NCI-H2029 treated with DMSO at 0.1 percent for 48 hours (cell line): ENCODE data around the gene LMTK3.
A peak's percentile ranks its signal among the peaks of the same experiment; 100 is the strongest.

Experiments
- DNase-seq: peaks from one replicate; lab custom pipeline; 2025; lab: John Stamatoyannopoulos, UW

The LMTK3 gene

DNA sequence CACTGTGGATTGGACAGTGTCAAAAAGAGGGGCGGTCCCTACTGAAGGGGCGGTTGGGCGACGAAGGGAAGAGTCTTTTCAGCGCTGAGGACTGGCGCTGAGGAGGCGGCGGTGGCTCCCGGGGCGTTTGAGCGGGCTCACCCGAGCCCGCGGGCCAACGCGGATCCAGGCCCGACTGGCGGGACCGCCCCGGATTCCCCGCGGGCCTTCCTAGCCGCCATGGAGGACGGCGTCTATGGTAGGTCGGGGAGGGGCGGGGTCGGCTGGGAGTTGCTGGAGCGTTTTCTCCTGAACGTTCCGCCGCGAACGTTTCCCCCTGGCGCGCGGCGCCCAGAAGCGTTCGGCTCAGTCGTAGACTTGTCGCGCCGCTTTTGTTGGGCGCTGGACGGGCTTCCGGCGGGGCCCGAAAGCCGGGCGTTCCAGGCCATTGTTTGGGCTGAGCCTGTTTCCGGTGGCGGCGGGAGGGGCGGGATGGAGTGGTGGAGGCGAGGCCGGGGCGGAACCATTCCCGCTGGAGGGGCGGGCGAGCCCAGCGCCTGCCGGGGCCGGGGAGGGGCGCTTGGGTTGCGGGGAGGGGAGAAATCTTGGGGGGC, 42.2 kb downstream of the LMTK3 start, which contains the start of gene CYTH2:
TSS of gene CYTH2 (plus strand) at position 81 of the 593 bp plus-strand sequence. CDS start at position 220, 139 bp downstream.
- DNase-seq: no peak

DNA sequence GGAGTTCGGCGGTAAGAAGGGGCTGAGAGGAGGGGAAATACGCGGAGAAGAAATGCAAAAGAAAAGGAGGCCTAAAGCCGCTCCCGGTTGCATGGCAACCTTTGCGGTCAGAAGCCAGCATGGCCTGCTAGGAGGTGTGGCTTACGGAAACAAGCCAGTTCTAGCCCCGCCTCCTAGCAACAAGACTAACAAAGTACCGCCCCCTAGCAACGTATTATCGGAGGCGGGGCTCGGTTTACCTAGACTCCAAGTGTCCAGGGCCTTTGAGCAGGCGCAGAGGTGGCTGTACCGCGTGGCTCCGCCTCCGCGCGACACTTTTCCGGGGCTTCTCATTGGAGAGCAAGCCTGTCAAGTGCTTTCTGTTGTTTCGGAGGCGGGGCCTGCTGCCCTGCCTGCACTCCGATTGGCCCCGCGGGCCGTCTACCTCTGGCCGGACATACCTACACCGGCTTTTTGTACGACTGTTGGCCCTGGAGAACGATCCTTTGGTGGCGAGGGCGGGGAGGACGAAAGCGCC, 42.8 kb downstream of the LMTK3 start:
- DNase-seq: peak; percentile 100

DNA sequence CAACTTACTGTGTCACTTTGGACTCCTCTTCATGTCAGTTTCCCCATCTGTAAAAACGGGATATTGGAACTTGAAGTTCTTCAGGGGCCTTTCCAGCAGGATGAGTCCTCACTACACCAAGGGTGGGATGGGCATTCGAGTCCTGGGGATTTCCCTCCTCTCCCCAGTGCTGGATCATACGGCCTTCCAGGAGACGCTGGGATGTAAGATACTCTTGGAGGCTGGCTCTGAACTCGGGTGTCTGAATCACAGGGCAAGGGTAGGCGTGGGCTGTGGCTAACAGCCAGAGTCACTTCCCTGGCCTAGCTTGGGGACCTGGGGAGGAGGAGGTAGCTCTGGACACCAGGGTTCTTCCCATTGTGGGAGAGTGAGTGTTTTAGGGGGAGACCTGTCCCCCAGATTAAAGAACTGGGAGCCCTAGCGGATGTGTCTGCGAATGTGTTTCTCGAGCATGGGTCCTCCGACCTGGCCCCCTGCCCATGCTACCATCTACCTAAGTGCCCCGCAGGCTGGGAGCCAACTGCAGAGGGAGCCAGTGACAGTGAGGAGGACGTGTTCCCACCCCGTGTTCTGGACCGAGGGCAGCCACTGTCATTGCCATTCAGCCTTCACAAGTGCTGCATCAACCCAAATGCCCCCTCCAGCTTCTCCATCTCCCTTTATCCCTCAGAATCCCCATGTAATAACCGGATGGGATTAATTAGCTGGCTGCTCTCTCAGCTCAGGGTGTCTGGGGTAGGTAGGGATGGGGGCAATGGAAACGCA, 44.9 kb downstream of the LMTK3 start:
- DNase-seq: no peak

DNA sequence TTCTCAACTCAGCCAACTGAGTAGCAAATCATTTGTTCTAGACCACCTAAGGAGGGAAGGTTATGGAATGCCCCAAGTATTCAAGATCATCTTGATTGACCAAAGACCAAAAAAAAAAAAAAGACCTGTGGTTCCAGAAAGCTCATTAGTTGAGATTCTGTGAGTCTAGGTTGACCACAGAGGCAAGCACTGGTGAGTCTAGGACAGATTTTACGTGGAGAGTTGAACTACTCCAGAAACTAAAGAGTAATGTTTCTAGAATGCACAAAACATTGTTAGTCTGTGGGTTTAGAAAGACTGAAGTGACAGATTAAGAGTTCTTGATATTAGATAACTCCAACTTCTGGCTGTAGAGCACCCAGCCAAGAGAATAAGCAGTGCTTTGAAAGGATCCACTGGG, 46.4 kb downstream of the LMTK3 start:
- no peak for DNase-seq

DNA sequence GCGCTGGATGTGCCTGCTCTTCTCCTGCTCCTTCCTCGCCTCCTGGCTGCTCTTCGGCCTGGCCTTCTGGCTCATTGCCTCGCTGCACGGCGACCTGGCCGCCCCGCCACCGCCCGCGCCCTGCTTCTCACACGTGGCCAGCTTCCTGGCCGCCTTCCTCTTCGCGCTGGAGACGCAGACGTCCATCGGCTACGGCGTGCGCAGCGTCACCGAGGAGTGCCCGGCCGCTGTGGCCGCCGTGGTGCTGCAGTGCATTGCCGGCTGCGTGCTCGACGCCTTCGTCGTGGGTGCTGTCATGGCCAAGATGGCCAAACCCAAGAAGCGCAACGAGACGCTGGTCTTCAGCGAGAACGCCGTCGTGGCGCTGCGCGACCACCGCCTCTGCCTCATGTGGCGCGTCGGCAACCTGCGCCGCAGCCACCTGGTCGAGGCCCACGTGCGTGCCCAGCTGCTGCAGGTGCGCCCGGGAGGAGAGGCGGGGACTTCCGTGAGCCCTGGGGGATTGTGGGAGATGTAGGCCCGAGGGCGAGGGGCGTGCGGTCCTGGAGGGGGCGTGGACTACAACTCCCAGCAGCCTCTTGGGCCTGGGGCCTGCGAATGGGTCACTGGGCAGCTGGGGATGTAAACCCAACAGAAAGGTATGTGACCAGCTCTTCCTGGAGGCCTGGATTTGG, 49.5 kb downstream of the LMTK3 start:
- DNase-seq: no peak

DNA sequence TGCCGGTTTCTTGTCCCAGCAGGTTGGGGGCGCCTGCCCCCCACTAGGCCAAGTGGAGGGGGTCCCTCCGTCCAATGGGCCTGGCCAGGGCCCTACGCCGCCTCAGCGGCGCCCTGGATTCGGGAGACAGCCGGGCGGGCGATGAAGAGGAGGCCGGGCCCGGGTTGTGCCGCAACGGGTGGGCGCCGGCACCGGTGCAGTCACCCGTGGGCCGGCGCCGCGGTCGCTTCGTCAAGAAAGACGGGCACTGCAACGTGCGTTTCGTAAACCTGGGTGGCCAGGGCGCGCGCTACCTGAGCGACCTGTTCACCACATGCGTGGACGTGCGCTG, 50.0 kb downstream of the LMTK3 start:
- no peak for DNase-seq

DNA sequence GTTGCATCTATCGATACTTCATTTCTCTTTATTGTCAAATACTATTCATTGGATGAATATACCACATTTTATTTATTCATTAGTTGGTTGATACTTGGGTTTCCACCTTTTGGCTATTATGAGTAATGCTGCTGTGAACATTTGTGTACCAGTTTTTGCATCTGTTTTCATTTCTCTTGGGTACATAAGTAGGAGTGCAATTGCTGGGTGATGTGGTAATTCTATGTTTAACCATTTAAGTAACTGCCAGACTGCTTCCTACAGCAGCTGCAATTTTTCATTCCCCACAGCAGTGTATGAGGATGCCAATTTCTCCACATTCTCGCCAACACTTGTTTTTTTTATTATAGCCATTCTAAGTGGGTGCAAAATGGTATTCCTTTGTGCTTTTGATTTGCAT, 53.6 kb downstream of the LMTK3 start:
- no peak for DNase-seq

DNA sequence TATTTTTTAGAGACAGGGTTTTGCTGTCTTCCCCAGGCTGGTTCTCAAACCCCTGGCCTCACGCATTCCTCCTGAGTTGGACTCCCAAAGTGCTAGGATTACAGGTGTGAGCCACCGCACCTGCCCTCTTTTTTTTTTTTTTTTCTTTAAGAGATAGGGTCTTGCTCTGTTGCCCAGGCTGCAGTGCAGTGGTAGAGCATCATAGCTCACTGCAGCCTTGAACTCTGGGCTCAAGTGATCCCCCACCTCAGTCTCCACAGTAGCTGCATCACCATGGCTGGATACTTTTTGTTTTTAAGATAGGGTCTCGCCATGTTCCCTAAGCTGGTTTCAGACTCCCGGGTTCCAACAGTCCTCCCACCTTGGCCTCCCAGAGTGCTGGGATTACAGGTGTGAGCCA, 54.8 kb downstream of the LMTK3 start:
- DNase-seq: no peak

DNA sequence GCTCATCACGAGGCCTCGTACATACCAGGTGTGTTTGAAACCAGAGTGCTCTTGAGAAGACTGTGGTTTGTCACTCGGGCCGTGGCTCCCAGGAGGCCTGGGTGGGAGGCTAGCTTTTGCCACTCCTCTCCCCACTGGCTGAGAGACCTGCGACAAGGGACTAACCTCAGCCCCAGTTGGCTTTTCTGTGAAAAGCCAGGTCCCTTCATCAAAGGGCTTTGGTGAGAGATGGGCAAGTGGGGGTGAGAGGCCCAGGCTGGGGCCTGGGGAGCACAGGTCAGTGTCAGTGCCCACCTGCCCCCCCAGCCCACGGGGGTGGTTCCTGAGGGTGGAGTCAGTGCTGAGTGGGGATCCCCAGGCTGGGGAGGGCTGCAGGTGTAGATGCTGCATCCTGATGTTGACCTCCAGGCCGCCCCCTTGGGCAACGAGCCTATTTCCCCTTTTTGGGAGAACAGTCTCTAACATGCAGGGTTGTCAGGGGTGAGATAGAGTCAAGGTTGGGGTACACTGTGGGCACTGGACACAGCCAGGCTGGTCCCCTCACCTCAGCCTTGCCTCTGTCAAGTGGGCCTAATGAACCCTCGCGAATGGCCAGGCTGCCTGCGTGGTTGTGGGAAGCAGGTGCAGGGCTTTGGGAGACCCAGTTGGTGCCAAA, 55.6 kb downstream of the LMTK3 start:
- DNase-seq: no peak

DNA sequence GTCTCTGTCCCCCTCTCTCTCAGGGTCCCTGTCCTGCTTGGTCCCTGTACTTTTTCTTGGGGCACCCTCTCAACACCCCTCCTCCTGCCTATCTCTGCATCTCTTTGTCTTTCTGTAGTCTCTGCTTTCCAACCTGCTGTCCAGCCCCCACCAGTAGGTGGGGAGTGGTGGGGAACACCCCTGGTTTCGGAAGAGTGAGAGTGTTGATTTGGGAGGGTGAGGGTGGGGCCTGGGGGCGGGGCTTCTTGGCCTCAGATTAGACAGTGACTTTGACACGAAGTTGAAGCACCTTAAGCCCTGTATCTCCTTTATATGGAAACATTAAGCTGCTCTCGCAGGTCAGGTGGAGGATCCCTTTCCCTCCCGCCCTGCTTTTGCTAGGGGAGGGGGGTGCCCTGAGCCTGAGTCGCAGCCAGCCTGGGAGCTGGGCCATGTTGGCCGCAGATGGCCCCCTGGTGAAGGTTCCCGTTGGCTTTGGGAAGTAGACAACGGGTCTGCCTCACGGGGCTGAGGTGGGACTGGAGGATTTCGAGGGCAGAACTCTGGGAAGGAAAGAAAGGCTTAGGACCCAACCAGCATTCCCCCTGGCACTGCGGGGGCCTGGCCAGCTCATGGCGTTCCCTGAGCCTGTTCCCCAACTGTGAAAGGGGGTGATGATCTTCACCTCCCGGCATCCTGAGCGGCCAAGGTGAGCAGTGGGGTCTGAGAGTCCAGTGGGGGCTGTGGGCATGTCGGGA, 56.3 kb downstream of the LMTK3 start, which contains the start of gene KCNJ14:
TSS of gene KCNJ14 (plus strand) at position 404 of the 737 bp plus-strand sequence. CDS start 6,151 bp downstream, outside the sequence.
- DNase-seq: no peak

DNA sequence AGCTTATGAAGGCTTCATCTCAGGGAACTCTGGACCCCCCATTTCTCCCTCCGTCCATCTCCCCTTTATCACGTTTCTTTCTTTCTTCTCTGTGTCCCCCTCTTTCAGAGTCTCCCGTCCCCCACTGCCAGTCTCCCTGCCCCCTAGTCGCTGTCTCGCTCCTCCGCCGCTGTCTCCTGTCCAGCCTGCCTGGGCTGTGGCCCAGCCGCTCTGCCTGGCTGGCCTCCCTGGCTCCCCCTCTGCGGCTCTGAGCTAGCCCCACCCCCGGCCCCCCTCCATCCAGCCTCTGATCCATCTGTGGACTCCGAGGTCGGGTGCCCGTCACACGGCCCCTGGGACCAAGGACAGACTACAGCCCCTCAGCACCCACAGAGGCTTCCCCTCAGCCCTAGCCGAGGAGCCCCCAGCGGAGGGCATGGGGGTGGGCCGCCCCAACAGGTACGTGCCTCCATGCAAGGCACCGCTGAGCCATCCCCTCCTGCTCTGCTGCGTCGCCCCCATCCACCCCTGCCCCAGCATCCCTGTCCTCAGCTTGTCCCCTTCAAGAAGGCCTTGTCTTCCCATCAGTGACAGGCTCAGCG, 57.4 kb downstream of the LMTK3 start:
- DNase-seq: no peak

DNA sequence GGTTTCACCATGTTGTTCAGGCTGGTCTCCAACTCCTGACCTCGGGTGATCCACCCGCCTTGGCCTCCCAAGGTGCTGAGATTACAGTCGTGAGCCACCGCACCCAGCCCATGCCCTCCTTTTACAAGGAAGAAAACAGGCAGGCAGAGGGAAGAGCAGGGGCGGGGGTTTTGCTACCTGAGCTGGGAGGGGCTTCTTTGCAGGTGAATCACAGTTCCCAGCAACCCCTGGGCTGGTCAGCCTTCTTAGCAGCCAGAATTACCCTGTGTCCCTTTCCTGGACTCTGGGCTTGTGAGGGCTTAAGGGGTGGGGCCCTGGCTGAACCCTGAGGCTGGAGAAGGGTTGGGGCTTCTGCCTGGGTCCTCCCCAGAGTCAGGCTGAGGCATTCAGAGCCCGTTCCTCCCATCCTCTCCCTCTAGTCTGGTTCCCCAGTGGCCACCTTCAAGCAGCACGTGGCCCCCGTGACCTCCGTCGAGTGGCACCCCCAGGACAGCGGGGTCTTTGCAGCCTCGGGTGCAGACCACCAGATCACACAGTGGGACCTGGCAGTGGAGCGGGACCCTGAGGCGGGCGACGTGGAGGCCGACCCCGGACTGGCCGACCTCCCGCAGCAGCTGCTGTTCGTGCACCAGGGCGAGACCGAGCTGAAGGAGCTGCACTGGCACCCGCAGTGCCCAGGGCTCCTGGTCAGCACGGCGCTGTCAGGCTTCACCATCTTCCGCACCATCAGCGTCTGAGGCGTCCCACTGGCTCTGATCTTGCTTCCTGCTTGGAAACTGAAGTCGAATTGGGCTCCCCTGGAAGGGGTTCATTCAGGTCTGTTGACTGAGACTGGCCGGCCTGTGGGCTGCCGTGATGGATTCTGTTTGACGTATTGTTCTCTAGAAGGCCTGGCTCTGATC, 59.1 kb downstream of the LMTK3 start:
- DNase-seq: no peak

DNA sequence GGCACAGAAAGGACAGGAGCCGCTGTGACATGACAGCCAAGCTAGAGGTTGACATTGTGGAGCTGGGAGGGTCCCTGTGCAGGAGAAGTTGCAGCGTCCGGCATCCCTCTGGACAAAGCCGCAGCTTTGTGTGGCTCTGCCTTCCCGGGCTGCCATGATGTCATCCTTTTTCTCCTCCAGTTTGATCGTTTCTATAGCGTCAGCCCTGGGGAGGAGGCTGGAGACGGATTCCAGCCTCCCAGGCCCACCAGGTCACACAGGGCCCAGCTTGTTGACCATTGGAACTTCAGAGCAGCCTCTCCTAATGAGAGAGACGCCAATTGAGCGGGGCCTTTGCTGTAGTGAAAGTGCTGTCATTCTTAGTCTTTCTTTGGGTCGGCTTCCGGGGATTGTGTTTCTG, 60.0 kb downstream of the LMTK3 start:
- no peak for DNase-seq

DNA sequence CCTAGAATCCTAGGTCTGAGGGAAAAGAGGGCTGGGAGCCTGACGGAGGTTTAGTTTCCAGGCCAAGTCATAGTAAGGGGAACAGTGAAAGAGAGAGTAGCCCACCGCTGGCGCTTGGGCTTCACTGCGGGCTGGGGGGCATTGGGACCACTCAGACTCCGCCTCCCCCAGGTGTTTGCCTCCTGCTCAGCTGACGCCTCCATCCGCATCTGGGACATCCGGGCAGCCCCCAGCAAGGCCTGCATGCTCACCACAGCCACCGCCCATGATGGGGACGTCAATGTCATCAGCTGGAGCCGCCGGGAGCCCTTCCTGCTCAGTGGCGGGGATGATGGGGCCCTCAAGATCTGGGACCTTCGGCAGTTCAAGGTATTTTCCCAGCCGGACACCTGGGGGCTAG, 60.8 kb downstream of the LMTK3 start:
- DNase-seq: no peak

DNA sequence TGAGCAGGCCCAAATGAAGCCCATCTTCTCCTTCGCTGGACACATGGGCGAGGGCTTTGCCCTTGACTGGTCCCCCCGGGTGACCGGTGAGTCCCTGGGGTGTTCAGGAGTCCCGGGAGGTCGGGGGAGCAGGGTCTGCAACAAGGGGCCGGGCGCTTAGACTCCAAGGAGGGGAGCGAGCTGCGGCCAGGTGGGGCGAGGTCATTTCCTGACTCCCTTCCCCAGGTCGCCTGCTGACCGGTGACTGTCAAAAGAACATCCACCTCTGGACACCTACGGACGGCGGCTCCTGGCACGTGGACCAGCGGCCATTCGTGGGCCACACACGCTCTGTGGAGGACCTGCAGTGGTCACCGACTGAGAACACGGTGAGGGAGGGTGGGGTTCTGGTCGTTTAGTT, 61.2 kb downstream of the LMTK3 start:
- no peak for DNase-seq

DNA sequence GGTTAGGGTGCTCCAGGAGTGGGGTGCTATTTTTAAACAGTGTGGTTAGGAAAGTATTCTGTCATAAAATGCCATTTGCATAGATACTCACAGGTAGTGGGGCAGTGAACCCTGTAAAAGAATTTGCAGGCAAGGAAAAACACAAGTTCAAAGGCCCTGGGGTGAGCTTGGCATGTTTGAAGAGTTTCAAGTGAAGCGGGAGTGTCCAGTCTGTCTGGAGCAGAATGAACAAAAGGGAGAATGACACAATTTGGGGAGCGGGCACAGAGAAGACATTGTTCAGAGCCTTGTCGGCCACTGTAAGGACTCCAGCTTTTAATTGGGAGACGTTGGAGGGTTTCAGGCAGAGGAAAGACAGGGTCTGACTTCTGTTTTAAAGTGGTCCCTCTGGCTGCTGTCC, 63.1 kb downstream of the LMTK3 start:
- no peak for DNase-seq

DNA sequence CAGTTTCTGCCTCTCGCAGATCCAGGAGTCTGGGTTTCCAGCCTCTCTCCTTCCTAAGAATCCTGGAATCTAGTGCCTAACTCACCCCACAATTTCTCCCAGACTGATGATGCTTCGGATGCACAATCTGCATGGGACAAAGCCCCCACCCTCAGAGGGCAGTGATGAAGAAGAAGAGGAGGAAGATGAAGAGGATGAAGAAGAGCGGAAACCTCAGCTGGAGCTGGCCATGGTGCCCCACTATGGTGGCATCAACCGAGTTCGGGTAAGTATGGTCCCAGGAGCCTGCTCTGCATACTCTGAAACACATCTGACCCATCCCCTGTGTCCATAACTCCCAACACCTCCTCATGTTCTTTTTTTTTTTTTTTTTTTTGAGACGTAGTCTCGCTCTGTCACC, 65.1 kb downstream of the LMTK3 start:
- no peak for DNase-seq

DNA sequence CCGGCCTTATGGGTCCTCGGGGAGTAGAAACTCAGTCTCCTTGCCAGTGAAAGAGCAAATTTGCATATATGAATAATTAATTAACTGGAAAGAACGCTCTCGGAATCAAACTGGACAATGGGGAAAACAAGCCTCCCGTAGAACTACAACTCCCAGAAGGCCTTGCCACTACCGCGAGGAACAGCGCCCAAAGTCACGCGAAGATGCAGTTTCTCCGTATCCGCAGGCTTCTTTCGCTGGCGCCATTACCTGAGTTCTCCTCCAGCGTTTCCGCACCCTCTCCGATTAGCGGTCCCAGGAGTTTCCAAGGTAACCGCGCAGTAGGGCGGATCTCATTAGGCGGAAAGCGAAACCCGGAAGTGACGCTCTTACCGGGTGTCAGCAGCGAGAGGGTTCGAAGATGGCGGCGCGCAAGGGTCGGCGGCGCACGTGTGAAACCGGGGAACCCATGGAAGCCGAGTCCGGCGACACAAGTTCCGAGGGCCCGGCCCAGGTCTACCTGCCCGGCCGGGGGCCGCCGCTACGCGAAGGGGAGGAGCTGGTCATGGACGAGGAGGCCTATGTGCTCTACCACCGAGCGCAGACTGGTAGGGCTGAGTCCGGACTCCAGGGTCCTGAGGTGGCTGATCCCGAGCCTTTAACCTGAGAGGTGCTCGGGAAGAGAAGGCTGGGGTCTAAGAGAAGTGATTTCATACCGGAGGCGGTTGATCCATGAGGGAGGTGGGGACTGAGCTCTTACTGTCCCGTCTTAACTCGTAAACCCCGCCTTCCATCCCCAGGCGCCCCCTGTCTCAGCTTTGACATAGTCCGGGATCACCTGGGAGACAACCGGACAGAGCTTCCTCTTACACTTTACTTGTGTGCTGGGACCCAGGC, 65.8 kb downstream of the LMTK3 start, which contains the start of gene GRWD1:
TSS of gene GRWD1 (plus strand) at position 378 of the 876 bp plus-strand sequence. CDS start at position 401, 23 bp downstream.
- peak; percentile 97 for DNase-seq

DNA sequence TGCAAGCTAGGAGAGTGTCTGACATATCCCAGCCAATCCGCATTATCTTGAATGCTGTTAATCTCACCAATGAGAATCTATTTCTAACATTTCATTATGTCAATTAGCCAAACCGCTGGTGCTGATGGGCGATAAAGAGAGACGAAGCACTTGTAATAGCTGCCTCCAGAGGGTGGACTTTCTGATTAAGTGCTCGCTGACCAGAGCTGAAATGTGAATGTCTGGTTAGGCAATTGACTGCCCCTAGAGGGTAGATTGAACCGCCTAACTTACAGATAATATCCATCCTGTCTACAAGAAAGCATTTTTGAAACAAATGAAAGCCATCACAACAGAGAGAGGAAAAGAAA, 66.4 kb downstream of the LMTK3 start:
- DNase-seq: peak; percentile 90

DNA sequence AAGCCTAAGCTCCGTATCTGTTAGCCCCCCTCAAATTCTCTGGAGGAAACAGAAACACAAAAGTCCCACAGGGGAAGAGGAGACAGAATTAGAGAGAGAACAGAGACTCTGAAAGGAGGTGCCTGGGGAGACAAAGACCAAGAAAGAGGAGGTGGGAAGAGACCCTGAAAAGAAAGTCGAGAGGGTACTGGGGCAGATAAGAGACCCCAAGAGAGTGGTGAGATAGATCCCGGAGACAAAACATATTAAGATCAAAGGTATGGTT, 66.8 kb downstream of the LMTK3 start:
- DNase-seq: peak; percentile 65
